ENCODE measurements around the gene RTCA.
"Not testable (repeated sequence)": the region's sequence is repeated elsewhere in the genome, so short reads cannot be mapped to it uniquely, and the experiment has no call there.

The RTCA gene

GRCh38 chr1:100332331-100332730, 66.3 kb downstream of the RTCA start:
- H3K4me1 ChIP-seq (ENCODE audit: insufficient read depth, low read length, severe bottlenecking) = no peaks in the 10 kb centered on the region
- no peak overlapping the region for H3K27ac ChIP-seq (ENCODE audit: low read depth, low read length, poor library complexity, severe bottlenecking)
- no peaks in the 10 kb centered on the region for H3F3A ChIP-seq (ENCODE audit: insufficient read depth, low read length)
- no peaks in the 10 kb centered on the region for H3K36me3 ChIP-seq (ENCODE audit: insufficient read depth, low read length)
- no peak overlapping the region for H3K4me2 ChIP-seq (ENCODE audit: low read length)
- no peak overlapping the region for H2AFZ ChIP-seq (ENCODE audit: low read length)
- H3K9me2 ChIP-seq (ENCODE audit: low read depth, low read length) = no peaks in the 10 kb centered on the region
- no peak overlapping the region for H3K4me3 ChIP-seq (ENCODE audit: low read depth, low read length, poor library complexity, severe bottlenecking)
- H3K79me2 ChIP-seq (ENCODE audit: insufficient read depth, low read length) = no peaks in the 10 kb centered on the region
- H3K9ac ChIP-seq (ENCODE audit: low read length) = no peak overlapping the region
- TF ChIP-seq CTCF (IDR thresholded peaks at IDR 0.05; ENCODE audit: low read length) (no peak), EZH2 (IDR thresholded peaks at IDR 0.05; ENCODE audit: borderline replicate concordance, low read length) (no peak)
- H3K9me3 ChIP-seq (ENCODE audit: low read length) = no peaks in the 10 kb centered on the region
- no peaks in the 10 kb centered on the region for H3K27me3 ChIP-seq (ENCODE audit: insufficient read depth, low read length)
- H4K20me1 ChIP-seq (ENCODE audit: insufficient read depth, low read length) = no peaks in the 10 kb centered on the region

- Histone ChIP-seq H3K27me3 (ENCODE audit: insufficient read depth, low read length) (no peaks in the 10 kb centered on the region), H3K9me3 (ENCODE audit: low read length) (no peaks in the 10 kb centered on the region), H3F3A (ENCODE audit: insufficient read depth, low read length) (no peaks in the 10 kb centered on the region), H3K4me2 (ENCODE audit: low read length) (no peak overlapping the region), H3K4me1 (ENCODE audit: insufficient read depth, low read length, severe bottlenecking) (no peaks in the 10 kb centered on the region), H3K36me3 (ENCODE audit: insufficient read depth, low read length) (no peaks in the 10 kb centered on the region), H3K9me2 (ENCODE audit: low read depth, low read length) (no peaks in the 10 kb centered on the region), H3K79me2 (ENCODE audit: insufficient read depth, low read length) (no peaks in the 10 kb centered on the region), H4K20me1 (ENCODE audit: insufficient read depth, low read length) (no peaks in the 10 kb centered on the region), H2AFZ (ENCODE audit: low read length) (no peak overlapping the region), H3K27ac (ENCODE audit: low read depth, low read length, poor library complexity, severe bottlenecking) (no peak overlapping the region), H3K4me3 (ENCODE audit: low read depth, low read length, poor library complexity, severe bottlenecking) (no peak overlapping the region), H3K9ac (ENCODE audit: low read length) (no peak overlapping the region)
- TF ChIP-seq EZH2 (IDR thresholded peaks at IDR 0.05; ENCODE audit: borderline replicate concordance, low read length) (no peak), CTCF (IDR thresholded peaks at IDR 0.05; ENCODE audit: low read length) (no peak)
These were observed 69.4 kb downstream of the RTCA start for GRCh38 chr1:100335436-100335835.

- H3K36me3 ChIP-seq (ENCODE audit: insufficient read depth, low read length); H3K4me1 ChIP-seq (ENCODE audit: insufficient read depth, low read length, severe bottlenecking); H2AFZ ChIP-seq (ENCODE audit: low read length); H3K79me2 ChIP-seq (ENCODE audit: insufficient read depth, low read length); H3K27ac ChIP-seq (ENCODE audit: low read depth, low read length, poor library complexity, severe bottlenecking); H3K9ac ChIP-seq (ENCODE audit: low read length); H3K9me2 ChIP-seq (ENCODE audit: low read depth, low read length); H3K4me3 ChIP-seq (ENCODE audit: low read depth, low read length, poor library complexity, severe bottlenecking); H3F3A ChIP-seq (ENCODE audit: insufficient read depth, low read length); H3K27me3 ChIP-seq (ENCODE audit: insufficient read depth, low read length); H3K4me2 ChIP-seq (ENCODE audit: low read length); H4K20me1 ChIP-seq (ENCODE audit: insufficient read depth, low read length); H3K9me3 ChIP-seq (ENCODE audit: low read length): not testable (repeated sequence)
These were observed 71.9 kb downstream of the RTCA start for GRCh38 chr1:100337878-100338277.

GRCh38 chr1:100339735-100340134, 73.7 kb downstream of the RTCA start:
- H3K27me3 ChIP-seq (ENCODE audit: insufficient read depth, low read length); H3K4me2 ChIP-seq (ENCODE audit: low read length); H3K9me2 ChIP-seq (ENCODE audit: low read depth, low read length); H4K20me1 ChIP-seq (ENCODE audit: insufficient read depth, low read length); H3K9me3 ChIP-seq (ENCODE audit: low read length); H3K36me3 ChIP-seq (ENCODE audit: insufficient read depth, low read length); H3K9ac ChIP-seq (ENCODE audit: low read length); H2AFZ ChIP-seq (ENCODE audit: low read length); H3K27ac ChIP-seq (ENCODE audit: low read depth, low read length, poor library complexity, severe bottlenecking); H3K4me1 ChIP-seq (ENCODE audit: insufficient read depth, low read length, severe bottlenecking); H3F3A ChIP-seq (ENCODE audit: insufficient read depth, low read length); H3K79me2 ChIP-seq (ENCODE audit: insufficient read depth, low read length); H3K4me3 ChIP-seq (ENCODE audit: low read depth, low read length, poor library complexity, severe bottlenecking): not testable (repeated sequence)
